ENCODE measurements around the gene CDK2. TPM values are rescaled to one million over a fixed set of nuclear protein-coding genes. Genes with fewer than 3 reads are reported as not detected.
"Not testable (repeated sequence)": the region's sequence is repeated elsewhere in the genome, so short reads cannot be mapped to it uniquely, and the experiment has no call there.

CDK2 gene
- total RNA-seq = 20.2 and 28.4 TPM in 2 replicates

GRCh38 chr12:55966408-55967281 is at the start of gene CDK2:
TSS of gene CDK2 (plus strand) at chr12:55966830. CDS start at chr12:55967009, 179 bp downstream.
- DNase-seq (ENCODE audit: extremely low read depth, low read depth, low spot score) = no peak

- DNase-seq (ENCODE audit: extremely low read depth, low read depth, low spot score) = not testable (repeated sequence)
These were observed 47.6 kb upstream of the CDK2 start for GRCh38 chr12:55919032-55919431.

DNA sequence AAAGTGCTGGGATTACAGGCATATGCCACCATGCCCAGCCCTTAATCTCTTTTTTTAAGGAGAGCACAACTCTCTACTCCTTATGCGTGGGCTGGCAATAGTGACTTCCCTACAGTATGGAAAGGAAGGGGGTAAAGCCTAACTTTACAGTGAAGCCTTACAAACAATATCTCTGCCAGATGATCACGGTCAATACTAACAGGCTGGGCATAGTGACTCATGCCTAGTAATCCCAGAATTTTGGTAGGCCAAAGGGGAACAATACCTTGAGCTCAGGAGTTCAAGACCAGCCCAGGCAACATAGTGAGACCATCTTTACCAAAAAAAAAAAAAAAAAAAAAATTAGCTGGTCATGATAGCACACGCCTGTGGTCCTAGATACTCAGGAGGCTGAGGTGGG is 44.5 kb upstream of the CDK2 start:
- no peak for DNase-seq (ENCODE audit: extremely low read depth, low read depth, low spot score)

- not testable (repeated sequence) for DNase-seq (ENCODE audit: extremely low read depth, low read depth, low spot score)
These were observed 43.0 kb upstream of the CDK2 start for GRCh38 chr12:55923648-55924047.

DNA sequence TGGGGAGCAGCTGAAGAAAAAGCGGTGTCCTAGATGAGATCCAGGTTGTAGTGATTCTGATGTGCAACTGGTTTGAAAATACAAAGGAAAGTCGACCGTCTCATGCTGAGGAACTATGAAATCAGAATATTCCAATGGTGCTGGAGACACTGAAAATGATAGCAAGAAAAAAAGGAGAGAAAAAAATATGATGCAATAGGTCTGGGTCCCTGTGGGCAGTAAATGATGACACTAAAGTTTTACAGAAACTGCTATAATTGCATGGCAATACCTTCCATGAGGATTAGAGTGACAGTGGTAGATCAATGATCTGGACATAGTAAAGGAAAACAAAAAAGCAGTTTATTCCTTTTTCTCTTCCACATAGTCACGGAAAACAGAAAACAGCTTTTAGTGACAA is 41.3 kb upstream of the CDK2 start:
- no peak for DNase-seq (ENCODE audit: extremely low read depth, low read depth, low spot score)

GRCh38 chr12:55925870-55926737 is 40.5 kb upstream of the CDK2 start:
- no peak for DNase-seq (ENCODE audit: extremely low read depth, low read depth, low spot score)

DNA sequence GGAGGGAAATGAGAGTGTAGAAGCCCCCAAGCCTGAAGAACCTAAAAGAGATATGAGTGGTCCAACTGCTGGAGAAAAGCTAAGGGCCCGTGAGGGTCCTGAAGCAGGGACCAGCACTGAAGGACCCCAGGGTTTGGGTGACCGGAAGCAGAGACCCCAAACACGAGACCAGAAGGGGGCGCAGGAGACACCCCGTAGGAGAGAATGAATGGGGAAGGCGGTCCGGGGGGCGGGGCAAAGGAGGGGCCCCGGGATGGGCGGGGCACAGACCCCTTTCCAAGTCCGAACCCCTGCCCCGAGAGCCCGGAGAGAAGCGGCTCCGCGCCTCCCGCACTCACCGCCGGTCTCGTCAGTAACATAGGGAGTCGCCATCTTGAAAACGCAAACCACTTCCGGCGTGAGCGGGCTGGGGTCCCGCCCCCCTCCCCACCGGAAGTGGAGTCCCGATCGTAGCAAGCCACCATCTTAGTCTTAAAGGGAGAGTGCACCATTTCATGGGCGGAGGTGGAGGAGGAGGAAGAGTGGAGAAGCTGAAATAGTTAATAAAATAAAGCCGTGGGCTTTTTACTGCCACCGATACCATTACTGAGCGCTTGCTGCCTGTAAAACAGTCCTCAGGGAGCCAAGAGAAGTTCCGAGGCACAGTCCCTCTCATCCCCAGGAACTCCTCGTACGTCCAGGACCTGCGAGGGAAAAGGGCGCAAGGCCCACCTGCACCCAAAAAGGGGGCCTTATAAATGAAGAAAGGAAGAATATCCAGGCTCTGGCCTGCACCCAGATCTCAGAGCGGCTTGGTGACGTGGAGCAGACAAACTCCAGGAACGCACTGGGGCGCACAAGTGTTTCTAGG is 39.7 kb upstream of the CDK2 start:
- no peak for DNase-seq (ENCODE audit: extremely low read depth, low read depth, low spot score)

DNA sequence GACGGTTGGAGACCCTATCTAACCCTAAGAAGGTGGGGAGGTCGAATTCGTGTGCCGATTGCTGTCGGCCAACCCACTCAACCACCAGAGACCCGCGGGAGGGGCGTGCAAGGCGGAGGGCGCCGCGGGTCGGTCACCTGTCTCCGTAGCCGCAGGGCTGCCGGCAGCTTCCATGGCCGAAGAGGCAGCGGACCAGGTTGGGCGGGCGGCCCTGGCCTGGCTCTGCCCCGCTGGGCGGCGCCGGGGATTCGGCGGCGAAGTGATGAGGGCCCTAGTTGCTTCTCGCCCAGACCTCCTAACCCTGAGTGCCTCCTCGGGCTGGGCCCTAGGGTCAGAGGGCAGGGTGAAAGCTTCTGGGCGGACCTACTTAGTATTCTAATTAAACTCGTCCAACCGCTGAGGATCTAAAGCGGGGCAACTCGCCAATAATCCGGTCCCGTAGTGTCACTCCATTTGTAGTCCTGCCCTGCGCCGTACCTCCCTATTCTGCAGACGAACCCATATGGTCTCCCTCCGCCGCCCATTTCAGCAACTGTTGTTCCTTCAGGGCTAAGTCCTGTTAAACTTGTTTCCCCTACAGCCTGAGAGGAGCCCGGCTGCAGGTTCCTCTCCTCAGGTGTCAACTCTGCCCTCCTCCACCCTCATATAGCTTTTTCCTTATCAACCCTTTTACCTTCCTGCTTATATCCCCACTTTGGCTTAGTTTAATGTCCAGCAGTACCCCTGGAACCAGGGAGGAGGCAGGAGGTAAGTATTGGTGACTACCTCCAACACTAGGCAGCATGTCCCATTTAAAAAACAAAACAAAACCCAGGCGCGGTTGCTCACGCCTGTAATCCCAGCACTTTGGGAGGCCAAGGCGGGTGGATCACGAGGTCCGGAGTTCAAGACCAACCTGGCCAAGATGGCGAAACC is 38.8 kb upstream of the CDK2 start, which contains the start of gene PYM1:
PYM1 (minus strand) TSS at position 307 of the 915 bp plus-strand sequence; CDS start at position 174, 133 bp downstream.
- no peak for DNase-seq (ENCODE audit: extremely low read depth, low read depth, low spot score)

GRCh38 chr12:55929306-55929791 is 37.3 kb upstream of the CDK2 start:
- no peak for DNase-seq (ENCODE audit: extremely low read depth, low read depth, low spot score)

DNA sequence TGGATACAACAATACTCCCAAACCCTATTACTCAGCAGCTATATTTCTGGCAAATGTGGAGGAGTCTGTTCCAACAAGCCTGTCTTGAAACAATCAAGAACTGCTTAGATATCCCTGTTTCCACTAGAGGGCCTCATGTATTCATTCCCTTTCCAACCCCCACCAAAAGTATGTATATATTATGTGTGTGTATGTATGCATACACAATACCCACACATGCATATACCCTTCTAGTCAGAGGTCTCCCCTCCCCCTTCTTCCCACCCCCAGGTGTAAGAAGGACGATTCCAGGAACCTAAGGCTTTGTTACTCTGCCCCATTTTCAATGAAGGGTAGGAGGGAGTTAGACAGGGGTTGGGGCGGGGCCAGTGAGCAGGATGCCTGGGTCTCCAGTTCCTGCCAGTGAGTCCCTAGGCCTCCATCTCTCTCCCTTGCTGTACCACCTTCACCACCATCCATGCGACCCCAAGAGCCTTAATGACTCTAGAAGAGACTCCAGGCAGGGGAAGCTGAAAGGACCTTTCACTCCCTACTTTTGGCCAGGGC is 35.8 kb upstream of the CDK2 start, which contains the start of gene DGKA:
DGKA (plus strand) TSS at position 392 of the 546 bp plus-strand sequence. CDS start 5,342 bp downstream, outside the sequence.
- DNase-seq (ENCODE audit: extremely low read depth, low read depth, low spot score) = no peak

GRCh38 chr12:55931317-55931779 is 35.3 kb upstream of the CDK2 start:
- DNase-seq (ENCODE audit: extremely low read depth, low read depth, low spot score) = no peak

DNA sequence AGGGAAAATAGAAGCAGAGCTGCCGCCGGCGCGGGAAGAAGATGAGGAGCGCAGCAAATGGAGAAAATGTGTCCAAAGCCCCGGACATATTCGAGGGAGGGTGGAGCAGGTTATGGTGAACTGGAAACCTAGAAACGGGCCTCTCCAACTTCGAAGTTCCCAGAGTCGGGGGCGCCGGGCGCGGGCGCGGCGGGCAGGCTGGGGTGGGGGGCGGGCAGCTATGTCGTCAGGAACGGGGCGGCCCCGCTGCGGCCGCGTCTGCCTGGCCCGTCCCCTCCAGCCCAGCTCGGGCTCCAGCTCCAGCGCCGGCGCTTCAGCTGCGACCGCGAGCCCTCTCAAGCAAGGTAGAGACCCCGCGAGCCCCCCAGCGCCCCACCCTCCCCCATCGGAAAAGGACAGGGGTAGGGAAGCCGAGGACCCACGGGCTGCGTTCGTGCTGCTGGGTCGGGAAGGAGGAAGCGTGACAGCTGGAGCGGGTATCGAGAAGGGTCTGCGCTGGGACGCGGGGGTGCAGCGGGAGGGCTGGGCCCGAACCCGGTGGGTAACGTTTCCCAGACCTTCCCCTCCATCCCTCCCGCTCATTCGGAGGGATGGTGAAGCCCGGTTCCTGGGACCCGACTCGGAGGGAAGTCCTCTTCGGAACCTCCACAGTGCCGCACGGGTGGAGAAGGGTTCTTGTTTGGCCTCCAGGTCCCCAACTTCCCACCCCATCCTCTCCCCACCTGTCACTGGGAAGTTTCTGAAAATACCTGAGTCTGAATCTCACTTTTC is 34.7 kb upstream of the CDK2 start:
- no peak for DNase-seq (ENCODE audit: extremely low read depth, low read depth, low spot score)

GRCh38 chr12:55932551-55932910 is 34.1 kb upstream of the CDK2 start:
- no peak for DNase-seq (ENCODE audit: extremely low read depth, low read depth, low spot score)

DNA sequence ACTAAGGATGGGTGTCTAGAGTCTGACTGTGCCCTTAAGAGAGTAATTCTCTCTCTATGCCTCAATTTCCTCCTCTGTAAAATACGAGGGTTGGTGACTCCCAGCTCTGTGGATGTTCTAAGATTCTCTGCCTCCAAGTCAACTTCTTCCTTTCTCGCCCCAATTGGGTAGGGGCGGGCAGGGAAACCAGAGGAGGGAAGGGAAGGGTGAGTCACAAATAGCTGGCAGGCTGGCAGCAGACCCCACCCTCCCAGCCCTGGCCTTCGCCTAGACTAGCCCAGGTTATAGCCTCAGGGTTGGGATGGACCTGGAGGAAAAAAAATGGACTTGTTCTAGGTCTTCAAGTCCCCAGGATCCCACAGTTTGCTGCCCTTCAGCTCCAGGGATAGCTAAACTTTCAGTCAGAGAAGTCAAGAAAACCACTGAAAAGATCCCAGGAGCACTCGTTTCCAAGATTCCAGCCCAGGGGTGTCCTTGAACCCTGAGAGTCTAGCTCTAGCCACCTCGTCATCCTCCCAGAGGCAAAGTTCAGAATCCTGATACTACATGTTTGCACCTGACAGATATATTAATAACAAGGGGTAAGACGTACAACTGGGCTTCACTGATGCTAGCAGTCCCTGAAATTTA is 33.3 kb upstream of the CDK2 start:
- no peak for DNase-seq (ENCODE audit: extremely low read depth, low read depth, low spot score)

- no peak for DNase-seq (ENCODE audit: extremely low read depth, low read depth, low spot score)
These were observed 32.6 kb upstream of the CDK2 start for GRCh38 chr12:55933799-55934742.

DNA sequence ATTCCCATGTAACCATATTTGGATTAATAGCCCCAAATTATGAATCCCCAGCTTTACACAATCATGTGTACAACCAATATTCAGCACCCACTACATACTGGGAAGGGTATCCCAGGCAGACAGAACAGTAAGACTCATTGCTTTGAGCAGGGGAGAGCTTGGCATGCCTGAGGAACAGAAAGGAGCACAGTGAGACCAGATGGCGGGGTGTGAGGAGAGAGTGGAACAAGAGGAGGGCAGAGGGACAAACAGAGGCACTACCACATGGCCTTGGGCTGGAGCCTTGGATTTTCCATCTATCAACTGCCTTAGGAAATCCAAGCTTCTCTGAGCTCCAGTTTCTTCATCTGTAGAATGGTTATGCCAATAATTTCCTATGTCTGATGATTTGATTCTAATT is 31.9 kb upstream of the CDK2 start:
- no peak for DNase-seq (ENCODE audit: extremely low read depth, low read depth, low spot score)

GRCh38 chr12:55935738-55936151 is 30.9 kb upstream of the CDK2 start:
- DNase-seq (ENCODE audit: extremely low read depth, low read depth, low spot score) = no peak
